SU-DHL-6 (cell line): Measurements from ENCODE around the gene DLG1.

Source experiments
- H2AFZ ChIP-seq: fragments of 200-600 bp; sonication (generic); 2 replicates; pipeline ENCODE4 v1.6.1; 2014; ENCODE audit warnings: low read depth, mild to moderate bottlenecking, moderate library complexity, mixed read lengths, antibody characterized with exemption, low read length; ENCODE audit not compliant: severe bottlenecking
- H3F3A ChIP-seq: fragments of 200-600 bp; shearing (Covaris generic); 2 replicates; pipeline ENCODE4 v1.6.0; 2016; ENCODE audit warnings: antibody characterized with exemption, mild to moderate bottlenecking; ENCODE audit not compliant: insufficient read depth
- H3K27ac ChIP-seq: fragments of 200-600 bp; sonication (generic); 2 replicates; pipeline ENCODE4 v1.5.1; 2016; ENCODE audit warnings: low read depth, mild to moderate bottlenecking, low read length, moderate library complexity, mixed read lengths
- H3K27me3 ChIP-seq: fragments of 200-600 bp; sonication (generic), shearing (Covaris generic); 2 replicates; pipeline ENCODE4 v1.6.0; 2014; ENCODE audit warnings: mild to moderate bottlenecking, low read length
- H3K36me3 ChIP-seq: fragments of 200-600 bp; sonication (generic); 2 replicates; pipeline ENCODE4 v1.6.1; 2014; ENCODE audit warnings: mild to moderate bottlenecking, low read length, mixed read lengths
- H3K4me2 ChIP-seq: fragments of 300-600, 200-600 bp; shearing (Covaris generic), sonication (generic); 2 replicates; pipeline ENCODE4 v1.6.0; 2014; ENCODE audit warnings: low read length, low read depth, mild to moderate bottlenecking; ENCODE audit not compliant: poor library complexity, severe bottlenecking
- H3K4me3 ChIP-seq: fragments of 200-600 bp; sonication (generic); 2 replicates; pipeline ENCODE4 v1.5.1; 2014; ENCODE audit warnings: antibody characterized with exemption, low read length, mild to moderate bottlenecking, mixed read lengths; ENCODE audit not compliant: insufficient read depth, poor library complexity, severe bottlenecking
- H3K79me2 ChIP-seq: fragments of 200-600 bp; sonication (generic); 2 replicates; pipeline ENCODE4 v1.6.1; 2014; ENCODE audit warnings: mild to moderate bottlenecking, low read length, moderate library complexity; ENCODE audit not compliant: insufficient read depth
- H3K9ac ChIP-seq: fragments of 200-600 bp; sonication (generic); 2 replicates; pipeline ENCODE4 v1.7.0; 2014; ENCODE audit warnings: mild to moderate bottlenecking, low read length
- H3K9me2 ChIP-seq: fragments of 200-600 bp; sonication (generic); replicated peaks from 2 replicates; pipeline ENCODE4 v1.6.1; 2014; ENCODE audit warnings: low read length; ENCODE audit not compliant: insufficient read depth
- H3K9me3 ChIP-seq: fragments of 200-600 bp; sonication (generic); 2 replicates; pipeline ENCODE4 v1.6.1; 2014; ENCODE audit warnings: low read length, mixed read lengths; ENCODE audit not compliant: insufficient read depth
- H4K20me1 ChIP-seq: fragments of 200-600 bp; sonication (generic); 2 replicates; pipeline ENCODE4 v1.6.1; 2014; ENCODE audit warnings: low read depth, mild to moderate bottlenecking, antibody characterized with exemption, low read length, moderate library complexity, mixed read lengths
- CTCF ChIP-seq: fragments of 200-600 bp; sonication (generic); IDR thresholded peaks from one replicate; pipeline ENCODE4 v1.5.1; 2017; ENCODE audit warnings: antibody characterized with exemption, mild to moderate bottlenecking, low read length, moderate library complexity; ENCODE audit not compliant: insufficient read depth, poor library complexity, severe bottlenecking
- EZH2phosphoT487 ChIP-seq: fragments of 200-600 bp; sonication (generic), shearing (Covaris generic); conservative IDR thresholded peaks from 2 replicates; pipeline ENCODE4 v1.6.1; 2018; ENCODE audit warnings: mild to moderate bottlenecking, antibody characterized with exemption, low read length, moderate library complexity, mixed read lengths

DLG1 gene

DNA sequence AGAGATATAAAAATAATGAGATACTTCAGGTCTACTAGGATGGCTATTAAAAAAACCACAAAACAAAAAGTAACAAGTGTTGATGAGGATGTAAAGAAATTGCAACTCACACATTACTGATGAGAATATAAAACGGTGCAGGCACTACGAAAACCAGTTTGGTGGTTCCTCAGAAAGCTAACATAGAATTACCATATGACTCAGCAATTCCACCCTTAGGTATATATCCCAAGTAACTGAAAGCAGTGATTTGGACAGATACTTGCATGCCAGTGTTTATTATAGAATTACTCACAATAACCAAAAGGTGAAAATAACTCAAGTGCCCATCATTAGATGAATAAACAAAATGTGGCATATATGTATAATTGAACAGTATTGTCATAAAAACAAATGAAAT lies 181.3 kb downstream of the DLG1 start:
- H4K20me1 ChIP-seq, result no peaks in the 10 kb centered on the region
- peaks cover 78% of the 10 kb centered on the region for H3K36me3 ChIP-seq
- TF ChIP-seq CTCF (no peak), EZH2phosphoT487 (no peak)
- no peak overlapping the region for H3K4me3 ChIP-seq
- H3F3A ChIP-seq, result peaks cover 12% of the 10 kb centered on the region; the same call in 1 of the 2 replicates
- no peaks in the 10 kb centered on the region for H3K27me3 ChIP-seq
- H3K4me2 ChIP-seq, result no peak overlapping the region
- H3K79me2 ChIP-seq, result peaks cover 11% of the 10 kb centered on the region; the same call in 1 of the 2 replicates
- no peaks in the 10 kb centered on the region for H3K9me3 ChIP-seq
- no peaks in the 10 kb centered on the region for H3K9me2 ChIP-seq
- no peak overlapping the region for H3K9ac ChIP-seq
- no peak overlapping the region for H3K27ac ChIP-seq
- no peak overlapping the region for H2AFZ ChIP-seq

GRCh38 chr3:197114007-197114406 lies 184.4 kb downstream of the DLG1 start:
- H3K9ac ChIP-seq, result no peak overlapping the region
- no peaks in the 10 kb centered on the region; the same call in 1 of the 2 replicates for H3K79me2 ChIP-seq
- H3K4me2 ChIP-seq, result no peak overlapping the region
- no peak overlapping the region for H3K27ac ChIP-seq
- TF ChIP-seq CTCF (no peak), EZH2phosphoT487 (no peak)
- no peaks in the 10 kb centered on the region for H4K20me1 ChIP-seq
- H2AFZ ChIP-seq, result no peak overlapping the region
- peaks cover 7% of the 10 kb centered on the region; the same call in 1 of the 2 replicates for H3F3A ChIP-seq
- no peak overlapping the region for H3K4me3 ChIP-seq
- no peaks in the 10 kb centered on the region for H3K27me3 ChIP-seq
- no peaks in the 10 kb centered on the region for H3K9me2 ChIP-seq
- peaks cover 76% of the 10 kb centered on the region for H3K36me3 ChIP-seq
- no peaks in the 10 kb centered on the region for H3K9me3 ChIP-seq

GRCh38 chr3:197111685-197112084 lies 186.7 kb downstream of the DLG1 start:
- Histone ChIP-seq H3K9ac (no peak overlapping the region), H4K20me1 (no peaks in the 10 kb centered on the region), H3K4me2 (no peak overlapping the region), H3K36me3 (peaks cover 78% of the 10 kb centered on the region), H3K79me2 (no peaks in the 10 kb centered on the region; the same call in 1 of the 2 replicates), H2AFZ (no peak overlapping the region), H3K4me3 (no peak overlapping the region), H3K9me2 (no peaks in the 10 kb centered on the region), H3F3A (peaks cover 7% of the 10 kb centered on the region; the same call in 1 of the 2 replicates), H3K27me3 (no peaks in the 10 kb centered on the region), H3K27ac (no peak overlapping the region), H3K9me3 (no peaks in the 10 kb centered on the region)
- no peak for TF ChIP-seq EZH2phosphoT487
- no peak for TF ChIP-seq CTCF
